NCI-H82 (cell line): ENCODE measurements around the gene UTP3.
"Not testable (repeated sequence)": the region's sequence is repeated elsewhere in the genome, so short reads cannot be mapped to it uniquely, and the experiment has no call there.

ENCODE experiments used
- DNase-seq: peaks from one replicate; lab custom pipeline; 2025; lab: John Stamatoyannopoulos, UW

Gene UTP3

GRCh38 chr4:70715097-70715496 lies 26.8 kb downstream of the UTP3 start:
- no peak for DNase-seq

- no peak for DNase-seq
Measured at GRCh38 chr4:70718811-70719604, 30.7 kb downstream of the UTP3 start.

- DNase-seq: peak; percentile 93
Measured at GRCh38 chr4:70721747-70722146, 33.4 kb downstream of the UTP3 start, which contains the start of gene RUFY3. Gene RUFY3, plus strand, starts transcription at chr4:70721964. Its CDS starts 610 bp downstream, at chr4:70722574.

GRCh38 chr4:70722199-70722791 lies 34.0 kb downstream of the UTP3 start:
- peak; percentile 77 for DNase-seq

GRCh38 chr4:70724463-70724862 lies 36.1 kb downstream of the UTP3 start:
- no peak for DNase-seq

DNA sequence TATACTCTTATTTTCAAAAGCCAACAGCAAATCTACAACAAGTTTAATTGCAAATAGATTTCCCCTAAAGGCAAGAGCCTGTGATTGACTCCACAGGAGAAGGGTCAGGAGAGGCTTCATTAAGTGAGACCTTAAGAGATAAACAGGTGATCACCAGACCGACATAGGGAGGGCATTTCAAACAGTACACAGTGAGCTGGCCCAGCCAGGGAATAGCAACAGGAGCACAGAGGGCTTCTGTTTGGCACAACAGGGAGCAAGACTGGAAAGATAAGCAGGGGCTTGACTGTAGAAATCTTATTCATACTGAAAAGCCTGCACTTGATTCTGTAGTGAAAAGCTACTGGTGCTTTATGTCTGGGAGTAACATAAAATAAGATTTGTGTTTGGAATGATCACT lies 37.3 kb downstream of the UTP3 start:
- no peak for DNase-seq

- peak; percentile 89 for DNase-seq
Measured at GRCh38 chr4:70726515-70726914, 38.2 kb downstream of the UTP3 start.

GRCh38 chr4:70728091-70728490 lies 39.8 kb downstream of the UTP3 start:
- peak; percentile 95 for DNase-seq

- DNase-seq: not testable (repeated sequence)
Measured at GRCh38 chr4:70732878-70733277, 44.5 kb downstream of the UTP3 start.

DNA sequence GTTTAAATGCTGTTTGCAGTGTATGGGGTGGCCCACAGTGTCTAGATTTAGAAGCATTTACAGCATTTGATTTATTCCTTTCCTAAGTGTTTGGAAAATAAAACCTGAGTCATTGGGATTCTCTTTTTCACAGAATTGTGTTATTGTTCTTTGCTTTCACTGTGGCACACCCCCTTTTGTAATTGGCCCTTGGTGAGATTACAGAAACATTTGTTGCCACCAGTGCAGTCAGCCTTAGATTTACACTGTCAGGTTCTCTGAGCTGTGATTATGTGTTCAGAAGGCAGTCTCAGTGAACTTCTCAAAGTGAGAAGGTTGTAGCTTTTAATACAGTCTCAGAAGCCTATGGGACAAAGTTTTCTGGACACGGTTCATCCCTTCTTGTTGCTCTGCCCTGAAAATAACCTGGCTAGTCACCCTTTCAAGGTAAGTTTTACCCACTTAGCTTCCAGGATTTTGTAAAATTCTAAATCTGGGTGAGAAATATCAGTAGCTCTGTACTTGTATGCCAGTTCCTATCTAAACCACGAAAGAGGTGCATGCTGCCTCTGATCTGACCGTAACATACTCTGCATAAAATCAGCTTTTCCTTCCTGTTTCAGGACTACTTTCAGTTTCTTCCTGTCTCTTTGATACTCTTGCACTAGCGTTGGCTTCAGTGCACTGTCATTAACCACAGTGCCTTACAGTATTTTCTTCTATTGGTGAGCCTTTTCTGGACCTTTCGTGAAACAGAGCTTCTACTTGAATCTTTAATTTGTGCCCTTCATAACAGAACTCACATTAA lies 46.0 kb downstream of the UTP3 start:
- no peak for DNase-seq

DNA sequence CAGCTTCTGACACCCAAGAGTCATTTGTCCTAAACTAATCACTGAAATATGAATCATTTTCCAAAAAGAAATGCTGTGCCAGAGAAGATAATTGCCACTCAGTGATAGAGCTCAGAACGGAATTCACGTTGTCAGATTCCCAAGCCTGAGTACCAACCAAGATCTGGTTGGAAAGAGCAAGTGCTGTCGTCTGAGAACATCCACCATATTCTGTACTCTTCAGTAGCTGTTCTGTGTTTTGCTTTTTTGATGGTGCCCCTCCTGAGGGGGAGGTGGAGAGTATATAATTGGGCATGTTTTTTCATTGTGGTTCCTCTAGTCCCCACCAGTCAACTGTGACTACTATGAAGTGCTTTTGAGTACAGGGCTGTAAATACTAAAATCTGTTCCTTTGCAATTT lies 46.6 kb downstream of the UTP3 start:
- no peak for DNase-seq

GRCh38 chr4:70735915-70736314 lies 47.6 kb downstream of the UTP3 start:
- DNase-seq: peak; percentile 46

DNA sequence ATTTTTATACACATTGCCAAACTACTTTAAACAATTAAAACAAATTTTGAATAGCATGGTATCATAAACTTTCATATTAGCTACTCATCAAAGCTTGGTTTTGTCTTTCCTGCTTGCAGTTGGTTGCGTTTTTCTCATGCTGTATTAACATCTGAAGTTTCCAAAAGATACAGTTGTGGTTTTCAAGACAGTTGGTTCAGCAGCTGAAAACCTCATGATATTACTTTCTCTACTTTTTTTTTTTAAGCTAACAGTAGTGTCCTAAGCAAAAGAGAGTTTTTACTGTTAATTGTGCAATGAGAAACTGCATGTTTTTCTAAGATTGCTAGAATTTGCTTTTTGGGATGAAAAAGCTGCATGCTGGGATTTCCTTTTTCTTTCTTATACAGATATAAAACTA lies 48.7 kb downstream of the UTP3 start:
- DNase-seq: no peak

DNA sequence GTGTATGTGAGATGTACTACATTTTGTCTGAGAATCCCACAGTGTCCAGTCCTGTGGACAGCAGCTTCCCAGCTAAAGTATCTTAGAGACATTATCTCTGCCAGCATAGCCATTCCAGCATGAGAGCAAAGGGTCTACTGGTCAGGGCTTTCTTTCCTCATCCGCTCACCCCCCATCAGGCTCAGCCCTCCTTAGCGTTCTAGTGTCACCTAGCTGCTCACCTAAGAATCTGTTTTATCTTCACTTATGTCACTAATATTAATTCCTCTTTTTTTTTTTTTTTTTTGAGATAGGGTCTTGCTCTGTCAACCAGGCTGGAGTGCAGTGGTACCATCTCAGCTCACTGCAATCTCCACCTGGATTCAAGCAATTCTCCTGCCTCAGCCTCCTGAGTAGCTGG lies 49.1 kb downstream of the UTP3 start:
- DNase-seq: no peak

DNA sequence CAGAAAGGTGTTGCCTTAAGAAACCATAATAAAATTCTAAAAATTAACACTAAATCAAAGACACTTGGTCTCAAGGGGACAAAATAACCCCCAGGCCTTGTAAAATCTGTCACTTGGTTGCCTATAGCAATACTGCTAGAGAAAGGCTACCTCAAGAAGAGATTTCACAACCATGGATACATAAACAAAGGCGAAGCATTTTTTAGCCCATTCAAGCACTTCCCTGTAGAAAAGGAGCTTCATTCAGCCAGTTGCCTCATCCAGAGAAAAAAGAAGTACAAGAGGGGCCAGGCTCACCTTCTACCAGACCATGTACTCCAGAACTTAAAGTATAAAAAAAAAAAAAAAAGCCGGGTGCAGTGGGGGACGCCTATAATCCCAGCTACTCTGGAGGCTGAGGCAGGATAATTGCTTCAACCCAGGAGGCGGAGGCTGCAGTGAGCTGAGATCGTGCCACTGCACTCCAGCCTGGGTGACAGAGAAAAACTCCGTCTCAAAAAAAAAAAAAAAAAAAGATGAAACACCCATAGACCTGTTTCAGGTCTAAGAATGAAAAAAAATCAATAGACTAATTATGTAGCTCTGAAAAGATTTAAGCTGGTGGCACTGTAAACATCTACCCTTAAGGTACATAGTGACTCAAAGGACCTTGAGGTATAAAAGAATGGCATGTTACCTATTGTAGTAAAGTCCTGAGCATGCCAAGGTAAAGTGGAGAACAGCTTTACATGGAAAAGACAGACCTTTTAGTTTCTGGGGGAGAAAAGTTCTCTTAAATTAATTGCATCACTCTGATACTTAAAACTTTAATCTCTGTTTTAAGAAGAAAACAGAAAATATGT lies 51.4 kb downstream of the UTP3 start:
- no peak for DNase-seq
